Myocyte (in vitro differentiated cells): ENCODE results near the gene ANP32E. TPM values are rescaled to one million over a fixed set of nuclear protein-coding genes. Genes with fewer than 3 reads are reported as not detected.

Experiments
- DNase-seq: peaks from one replicate; pipeline ENCODE4 v3.0.0-alpha.2; 2012; ENCODE audit warnings: low read depth
- total RNA-seq: library from RNA; depleted of rRNA; stranded (reverse); fragments of >200 nt; gene quantifications from 2 replicates; pipeline ENCODE4 v1.2.3, GENCODE V29; 2014

ANP32E gene
- total RNA-seq, 1 donor from 2014 or later: 17.9 TPM

DNA sequence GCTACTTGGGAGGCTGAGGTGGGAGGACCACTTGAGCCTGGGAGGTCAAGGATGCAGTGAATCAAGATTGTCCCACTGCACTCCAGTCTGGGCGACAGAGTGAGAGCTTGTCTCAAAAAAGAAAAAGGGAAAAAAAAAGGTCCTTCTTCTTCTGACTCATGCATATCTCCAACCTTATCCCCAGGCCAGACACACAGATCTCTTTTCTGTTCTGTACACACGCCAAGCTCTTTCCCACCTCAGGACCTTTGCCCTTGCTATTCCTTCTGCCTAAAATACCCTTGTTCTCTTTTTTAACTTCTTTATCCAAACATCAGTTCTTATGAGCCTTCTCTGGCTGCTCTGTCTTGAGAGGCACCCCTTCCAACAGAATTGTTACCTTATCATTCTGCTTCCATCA is 64.1 kb downstream of the ANP32E start:
- DNase-seq: no peak

DNA sequence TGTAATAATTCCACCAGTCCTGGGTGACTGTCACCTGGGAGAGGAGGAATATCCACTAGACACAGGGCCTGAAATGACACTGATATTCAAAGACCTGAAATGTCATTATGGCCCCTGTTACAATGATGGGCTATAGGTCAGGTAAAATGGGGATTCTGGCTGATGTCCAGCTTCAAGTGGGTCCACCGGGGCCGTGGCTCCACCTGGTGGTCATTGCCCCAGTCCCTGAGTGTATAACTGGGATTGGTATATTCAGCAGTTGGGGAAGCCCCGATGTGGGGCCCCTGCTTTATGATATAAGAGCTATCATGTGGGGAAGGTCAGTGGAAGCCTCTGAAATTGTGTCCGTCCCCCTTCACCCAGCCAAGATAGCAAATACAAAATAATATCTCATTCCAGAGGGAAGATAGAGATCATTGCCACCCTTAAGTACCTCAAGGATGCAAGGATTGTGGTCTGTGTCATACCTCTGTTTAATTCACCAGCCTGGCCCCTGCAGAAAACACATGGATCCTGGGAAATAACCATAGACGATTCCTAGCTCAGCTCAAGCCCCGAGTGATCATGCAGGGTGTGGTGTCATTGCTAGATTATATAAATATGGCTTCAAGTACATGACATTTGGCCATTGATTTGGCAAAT is 66.8 kb downstream of the ANP32E start:
- DNase-seq: peak; percentile 69

Other genes starting within 250 kb of the ANP32E start
- gene OTUD7B, start 225.4 kb downstream of the ANP32E start, total RNA-seq: 13.4 and 14.9 TPM in 2 replicates
- 49.4 and 64.1 TPM in 2 replicates for gene VPS45, start 168.3 kb downstream of the ANP32E start, total RNA-seq
- gene PLEKHO1, start 86.2 kb downstream of the ANP32E start, total RNA-seq: 71.9 and 105 TPM in 2 replicates
- gene CA14, start 21.7 kb upstream of the ANP32E start, total RNA-seq: not detected in 2 replicates
- gene APH1A, start 32.9 kb upstream of the ANP32E start, total RNA-seq: 77.3 and 93.7 TPM in 2 replicates
- 3.2 and 3.7 TPM in 2 replicates for gene C1orf54, start 36.7 kb upstream of the ANP32E start, total RNA-seq
- 2.0 and 2.5 TPM in 2 replicates for gene CIART, start 46.4 kb upstream of the ANP32E start, total RNA-seq
- 50.8 and 56.9 TPM in 2 replicates for gene MRPS21, start 57.7 kb upstream of the ANP32E start, total RNA-seq
- 24.1 and 30.9 TPM in 2 replicates for gene PRPF3, start 85.4 kb upstream of the ANP32E start, total RNA-seq
- gene RPRD2, start 128.0 kb upstream of the ANP32E start, total RNA-seq: 12.8 and 13.5 TPM in 2 replicates